ENCODE measurements around the gene RAD51B.

The RAD51B gene

DNA sequence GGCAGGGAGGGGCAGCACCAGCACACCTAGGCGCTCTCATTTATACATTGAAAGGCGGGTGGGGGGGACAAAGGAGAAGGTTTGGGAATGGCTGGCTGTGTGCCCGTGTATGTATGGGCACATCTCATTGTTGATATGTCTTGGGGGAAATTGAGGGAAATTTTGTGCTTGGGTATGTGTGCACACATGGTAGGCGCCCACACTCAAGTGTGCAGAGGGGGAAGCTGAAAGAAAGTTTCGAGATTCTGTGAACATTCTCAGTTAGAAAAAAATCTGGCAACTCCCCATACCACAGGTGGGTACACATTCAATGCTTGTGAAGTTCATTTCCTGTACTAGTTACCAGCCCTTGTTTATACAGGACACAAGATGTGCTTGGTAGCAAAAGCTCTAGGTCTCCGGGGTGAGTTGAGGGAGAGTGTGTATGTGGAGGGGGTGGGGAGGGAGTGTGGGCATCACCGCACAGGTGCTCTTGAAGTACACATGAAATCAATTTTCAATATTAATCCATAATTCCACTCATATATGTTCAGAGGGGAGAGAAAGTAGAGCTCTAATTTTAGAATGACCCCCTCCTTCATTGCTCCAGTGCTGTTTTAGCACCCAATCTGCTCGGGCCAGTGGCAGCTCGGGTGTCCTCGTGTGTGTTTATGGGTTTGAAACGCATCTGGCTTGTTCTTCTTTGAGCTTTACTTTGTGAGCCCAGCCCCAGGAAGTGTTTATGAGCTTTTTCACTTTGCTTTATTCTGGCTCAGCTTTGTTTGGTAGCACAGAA lies 687.3 kb downstream of the RAD51B start:
- DNase-seq (ENCODE audit: low read depth), result peak; percentile 70
- H3K4me3 ChIP-seq (ENCODE audit: low read depth, low read length), result no peak overlapping the region
- TF ChIP-seq, protein P1, sequence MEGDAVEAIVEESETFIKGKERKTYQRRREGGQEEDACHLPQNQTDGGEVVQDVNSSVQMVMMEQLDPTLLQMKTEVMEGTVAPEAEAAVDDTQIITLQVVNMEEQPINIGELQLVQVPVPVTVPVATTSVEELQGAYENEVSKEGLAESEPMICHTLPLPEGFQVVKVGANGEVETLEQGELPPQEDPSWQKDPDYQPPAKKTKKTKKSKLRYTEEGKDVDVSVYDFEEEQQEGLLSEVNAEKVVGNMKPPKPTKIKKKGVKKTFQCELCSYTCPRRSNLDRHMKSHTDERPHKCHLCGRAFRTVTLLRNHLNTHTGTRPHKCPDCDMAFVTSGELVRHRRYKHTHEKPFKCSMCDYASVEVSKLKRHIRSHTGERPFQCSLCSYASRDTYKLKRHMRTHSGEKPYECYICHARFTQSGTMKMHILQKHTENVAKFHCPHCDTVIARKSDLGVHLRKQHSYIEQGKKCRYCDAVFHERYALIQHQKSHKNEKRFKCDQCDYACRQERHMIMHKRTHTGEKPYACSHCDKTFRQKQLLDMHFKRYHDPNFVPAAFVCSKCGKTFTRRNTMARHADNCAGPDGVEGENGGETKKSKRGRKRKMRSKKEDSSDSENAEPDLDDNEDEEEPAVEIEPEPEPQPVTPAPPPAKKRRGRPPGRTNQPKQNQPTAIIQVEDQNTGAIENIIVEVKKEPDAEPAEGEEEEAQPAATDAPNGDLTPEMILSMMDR (IDR thresholded peaks at IDR 0.05; ENCODE audit: low read depth, low read length, missing control alignments), result no peak

DNA sequence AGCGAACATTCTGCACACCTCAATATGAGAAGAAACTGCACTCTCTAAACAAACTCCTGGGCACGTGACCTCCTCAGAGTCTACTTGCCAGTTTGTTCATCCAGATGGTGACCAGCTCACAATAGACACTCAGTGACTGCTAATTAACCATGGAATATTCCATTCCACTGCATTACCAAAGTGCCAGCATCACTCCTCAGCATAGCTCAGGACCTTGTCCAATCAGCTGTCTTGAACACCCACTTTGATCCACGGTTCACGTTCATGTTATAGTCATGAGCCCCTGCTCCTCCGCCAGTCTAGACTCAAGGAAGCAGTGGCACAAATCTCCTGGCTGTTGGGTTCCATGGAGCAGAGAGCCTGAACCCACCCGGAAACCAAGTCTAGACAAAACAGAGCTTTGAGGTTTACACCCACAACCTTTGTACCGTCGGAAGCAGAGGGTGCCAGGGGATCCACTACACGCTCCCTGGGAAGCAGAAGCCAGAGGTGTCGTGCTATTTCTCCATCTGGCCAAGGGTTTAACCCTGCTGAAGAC lies 688.0 kb downstream of the RAD51B start:
- no peak for DNase-seq (ENCODE audit: low read depth)
- TF ChIP-seq, protein P1 (IDR thresholded peaks at IDR 0.05; ENCODE audit: low read depth, low read length, missing control alignments), result no peak
- H3K4me3 ChIP-seq (ENCODE audit: low read depth, low read length), result no peak overlapping the region

DNA sequence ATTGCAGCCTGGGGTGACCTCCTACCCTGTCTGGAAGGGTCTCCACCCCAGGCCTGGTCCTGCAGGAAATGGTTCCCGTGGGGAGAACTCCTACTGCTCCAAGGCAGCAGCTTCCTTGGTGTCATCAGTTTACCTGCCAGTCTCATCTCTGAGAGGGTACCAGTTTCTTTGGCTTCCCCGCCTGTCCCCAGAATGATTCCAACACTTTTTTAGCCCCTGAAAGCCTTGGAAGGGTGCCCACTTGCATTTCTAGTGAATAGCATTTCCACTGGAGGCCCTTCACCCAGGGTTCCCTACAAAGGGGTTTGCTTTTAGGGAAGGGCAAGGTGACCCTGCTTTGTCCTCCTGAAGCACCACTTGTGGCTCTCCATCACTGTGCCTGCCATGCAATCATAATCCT lies 689.0 kb downstream of the RAD51B start:
- TF ChIP-seq, protein P1 (IDR thresholded peaks at IDR 0.05; ENCODE audit: low read depth, low read length, missing control alignments), result no peak
- no peak for DNase-seq (ENCODE audit: low read depth)
- H3K4me3 ChIP-seq (ENCODE audit: low read depth, low read length), result no peak overlapping the region

DNA sequence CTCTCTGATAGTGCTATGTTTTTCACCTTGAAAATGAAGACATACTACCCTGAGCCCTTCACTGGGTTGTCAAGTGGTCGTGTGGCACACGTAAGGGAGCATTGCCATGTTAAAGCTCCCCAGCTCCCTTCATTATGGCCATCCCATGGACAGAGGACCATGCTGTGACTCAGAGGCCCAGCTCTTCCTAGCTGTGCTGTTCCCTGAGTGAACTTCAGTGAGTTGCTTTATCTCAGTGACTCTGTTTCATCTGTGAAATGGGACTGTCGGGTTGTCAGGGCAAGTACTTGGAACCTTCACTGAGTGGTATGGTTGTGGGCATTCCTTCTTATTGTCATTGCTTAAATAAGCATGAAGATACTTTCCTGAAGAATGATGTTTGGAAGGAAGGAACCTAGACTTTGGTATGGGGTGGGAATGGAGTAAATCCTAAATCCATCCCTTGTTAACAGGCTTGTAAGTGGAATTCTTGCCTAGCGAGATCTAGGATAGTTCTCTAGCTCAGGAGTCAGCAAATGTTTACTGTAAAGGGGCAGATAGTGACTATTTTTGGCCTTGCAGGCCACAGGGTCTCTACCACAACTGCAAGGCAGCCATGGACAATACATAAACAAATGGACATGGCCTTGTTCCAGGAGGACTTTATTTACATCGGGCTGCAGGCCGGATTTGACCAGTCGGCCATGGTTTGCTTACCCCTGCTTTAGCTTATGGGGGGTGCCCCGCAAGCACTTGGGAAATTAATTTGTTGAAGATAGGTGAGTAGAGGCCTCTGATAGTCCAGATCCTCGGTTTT lies 689.8 kb downstream of the RAD51B start:
- TF ChIP-seq, protein P1 (IDR thresholded peaks at IDR 0.05; ENCODE audit: low read depth, low read length, missing control alignments), result no peak
- no peak for DNase-seq (ENCODE audit: low read depth)
- no peak overlapping the region for H3K4me3 ChIP-seq (ENCODE audit: low read depth, low read length)

DNA sequence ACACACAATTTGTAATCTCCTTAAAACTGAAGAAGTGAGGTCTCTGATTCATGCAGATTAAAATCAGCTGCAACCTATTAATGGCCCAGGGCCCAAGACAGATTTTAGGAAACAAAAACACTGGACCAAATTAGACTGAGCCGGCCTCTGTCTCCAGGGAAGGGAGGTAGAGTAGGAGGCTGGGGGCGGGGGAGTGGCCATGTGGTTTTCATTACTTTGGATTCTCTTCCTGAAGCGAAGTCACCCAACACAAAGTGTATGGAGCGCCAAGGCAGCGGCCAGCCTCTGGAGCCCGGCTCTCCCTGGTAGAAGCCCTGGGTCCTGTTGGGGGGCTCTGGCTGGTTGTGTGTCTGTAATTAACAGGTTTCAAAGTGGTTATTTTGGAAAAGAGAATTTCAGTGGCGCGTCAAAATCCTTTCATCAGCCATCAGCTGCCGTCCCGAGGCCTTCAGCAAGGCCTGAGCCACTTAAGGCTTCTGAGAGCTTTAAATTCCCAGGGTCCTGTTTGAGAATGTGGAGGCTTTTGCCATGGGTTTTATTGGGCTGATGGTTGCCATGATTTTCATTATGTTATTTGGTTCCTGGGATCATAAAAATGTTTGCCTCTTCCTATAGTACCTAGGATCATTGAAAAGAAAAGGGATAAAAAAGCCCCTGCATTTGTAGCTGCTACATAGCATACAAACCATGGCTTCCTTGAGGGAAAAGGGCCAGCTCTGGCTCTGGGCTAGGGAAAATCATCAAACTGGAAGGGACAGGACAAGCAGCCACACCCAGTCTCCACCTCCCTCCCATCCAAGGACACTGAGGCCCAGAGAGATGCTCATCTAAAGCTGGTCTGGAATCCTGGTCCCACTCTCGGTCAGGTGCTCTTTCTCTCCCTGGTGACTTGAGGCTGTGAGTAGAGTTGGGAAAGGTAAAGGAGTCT lies 690.9 kb downstream of the RAD51B start:
- H3K4me3 ChIP-seq (ENCODE audit: low read depth, low read length), result no peak overlapping the region
- TF ChIP-seq, protein P1 (IDR thresholded peaks at IDR 0.05; ENCODE audit: low read depth, low read length, missing control alignments), result no peak
- no peak for DNase-seq (ENCODE audit: low read depth)
